Measurements from ENCODE around the gene RPUSD3.

The RPUSD3 gene

DNA sequence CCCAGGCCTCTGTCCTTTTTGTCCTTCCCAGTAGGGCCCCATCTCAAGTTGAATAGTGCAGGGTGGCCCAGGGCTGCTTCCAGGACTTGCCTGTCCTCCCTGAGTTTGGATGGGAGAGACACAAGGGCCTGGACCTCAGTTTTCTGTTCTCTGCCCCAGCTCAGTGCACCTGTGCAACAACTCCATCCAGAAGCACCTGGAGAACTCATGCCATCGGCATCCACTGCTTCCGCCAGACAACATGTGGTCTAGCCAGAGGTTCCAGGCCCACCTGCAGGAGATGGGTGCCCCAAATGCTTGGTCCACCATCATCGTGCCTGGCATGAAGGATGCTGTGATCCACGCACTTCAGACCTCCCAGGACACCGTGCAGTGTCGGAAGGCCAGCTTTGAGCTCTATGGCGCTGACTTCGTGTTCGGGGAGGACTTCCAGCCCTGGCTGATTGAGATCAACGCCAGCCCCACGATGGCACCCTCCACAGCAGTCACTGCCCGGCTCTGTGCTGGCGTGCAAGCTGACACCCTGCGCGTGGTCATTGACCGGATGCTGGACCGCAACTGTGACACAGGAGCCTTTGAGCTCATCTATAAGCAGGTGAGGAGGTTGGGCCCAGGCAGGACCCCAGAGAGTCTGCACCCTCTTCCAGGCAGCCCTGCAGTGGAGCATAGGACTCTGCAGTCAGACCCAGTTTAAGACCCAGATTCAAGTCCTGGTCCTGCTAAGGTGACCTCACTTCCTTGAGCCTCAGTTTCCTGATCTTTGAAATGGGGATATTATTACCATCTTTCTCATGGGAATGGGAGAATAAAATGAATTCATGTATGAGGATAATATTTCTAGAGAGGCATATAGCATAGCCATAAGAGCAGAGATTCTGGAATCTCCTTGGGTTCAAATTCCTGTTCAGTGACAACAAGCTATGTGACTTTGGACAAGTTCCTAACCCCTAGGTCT is 14.7 kb downstream of the RPUSD3 start:
- DNase-seq, result no peak

DNA sequence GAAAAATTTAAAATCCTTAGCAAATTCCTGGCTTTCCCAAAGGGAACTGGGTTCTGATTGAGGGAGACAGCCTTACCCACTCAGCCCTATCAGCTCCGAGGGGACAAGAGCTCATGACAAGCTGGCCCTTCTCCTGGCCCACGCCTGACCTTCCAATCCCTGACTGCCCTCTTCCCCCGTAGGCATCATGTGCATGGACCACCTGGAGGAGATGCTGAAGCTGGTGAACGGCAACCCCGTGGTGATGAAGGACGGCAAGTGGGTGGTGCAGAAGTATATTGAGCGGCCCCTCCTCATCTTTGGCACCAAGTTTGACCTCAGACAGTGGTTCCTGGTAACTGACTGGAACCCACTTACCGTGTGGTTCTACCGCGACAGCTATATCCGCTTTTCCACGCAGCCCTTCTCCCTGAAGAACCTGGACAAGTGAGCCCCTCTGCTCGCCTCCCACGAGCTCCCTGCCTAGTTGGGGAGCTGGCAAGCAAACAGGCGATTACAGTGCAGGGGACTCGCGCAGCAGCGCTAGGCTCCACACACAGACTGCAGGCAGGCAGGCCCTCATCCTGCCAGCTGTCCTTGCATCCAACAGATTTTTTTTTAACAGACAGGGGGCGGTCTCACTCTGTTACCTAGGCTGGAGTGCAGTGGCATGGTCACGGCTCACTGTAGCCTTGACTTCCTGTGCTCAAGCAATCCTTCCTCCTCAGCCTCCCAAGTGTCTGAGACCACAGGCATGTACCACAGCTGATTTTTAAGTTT is 16.8 kb downstream of the RPUSD3 start:
- DNase-seq, result peak in 1 of 2 donors; percentile 34

DNA sequence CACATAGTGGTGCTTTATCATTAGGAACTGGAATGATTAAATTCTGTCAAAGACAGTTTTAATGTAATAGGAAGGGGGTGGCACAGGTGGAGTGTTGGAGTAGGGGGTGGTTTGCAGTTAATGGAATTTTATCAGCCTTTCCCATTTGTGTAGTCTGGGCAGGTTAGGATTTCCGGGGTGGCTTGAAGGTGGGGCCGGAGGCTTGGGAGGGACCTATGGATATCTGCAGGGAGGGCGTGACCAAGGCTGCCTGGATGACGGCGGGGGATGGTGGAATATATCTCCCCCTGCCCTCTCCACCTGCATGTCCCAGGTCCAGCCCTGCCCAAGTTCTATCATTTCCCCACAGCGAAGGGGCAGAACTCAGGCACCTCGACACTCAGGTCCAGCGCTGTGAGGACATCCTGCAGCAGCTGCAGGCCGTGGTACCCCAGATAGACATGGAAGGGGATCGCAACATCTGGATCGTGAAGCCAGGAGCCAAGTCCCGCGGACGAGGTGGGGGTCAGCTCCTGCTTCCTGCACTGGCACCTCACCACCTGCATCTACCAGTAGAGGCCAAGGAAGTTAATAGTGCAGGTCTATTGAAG is 18.3 kb downstream of the RPUSD3 start:
- no peak for DNase-seq

DNA sequence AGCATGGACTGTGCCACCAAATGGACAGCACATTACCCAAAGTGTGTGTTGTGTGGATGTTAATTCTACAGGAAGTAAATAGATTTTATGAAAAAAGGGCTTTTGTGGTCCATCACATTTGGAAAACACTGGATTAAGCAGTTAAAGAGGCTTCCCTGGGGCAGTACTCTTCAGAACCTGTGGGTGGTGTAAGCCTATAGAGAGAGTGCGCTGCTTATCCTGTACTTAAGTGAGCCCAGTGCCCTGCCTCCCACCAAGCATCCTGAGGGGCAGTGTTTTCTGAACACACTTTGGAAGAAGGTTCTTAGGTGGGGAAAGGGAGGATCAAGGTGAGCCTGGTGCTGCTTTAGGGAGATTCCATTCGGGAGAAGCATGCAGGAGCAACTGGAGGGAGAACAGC is 22.9 kb downstream of the RPUSD3 start:
- no peak for DNase-seq

DNA sequence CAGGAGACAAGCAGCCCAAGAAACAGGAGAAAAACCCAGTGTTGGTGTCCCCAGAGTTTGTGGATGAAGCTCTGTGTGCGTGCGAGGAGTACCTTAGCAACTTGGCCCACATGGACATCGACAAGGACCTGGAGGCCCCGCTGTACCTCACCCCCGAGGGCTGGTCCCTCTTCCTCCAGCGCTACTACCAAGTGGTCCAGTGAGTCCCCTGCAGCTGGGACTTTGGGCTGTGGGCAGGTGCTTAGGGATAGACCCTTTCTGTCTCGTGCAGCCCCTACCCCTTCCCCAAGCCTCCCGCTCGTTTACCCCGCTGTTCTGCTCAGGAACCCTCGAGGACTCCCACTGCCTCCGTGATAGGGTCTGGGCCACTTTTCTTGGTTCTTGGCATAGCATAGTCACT is 23.3 kb downstream of the RPUSD3 start:
- no peak for DNase-seq

DNA sequence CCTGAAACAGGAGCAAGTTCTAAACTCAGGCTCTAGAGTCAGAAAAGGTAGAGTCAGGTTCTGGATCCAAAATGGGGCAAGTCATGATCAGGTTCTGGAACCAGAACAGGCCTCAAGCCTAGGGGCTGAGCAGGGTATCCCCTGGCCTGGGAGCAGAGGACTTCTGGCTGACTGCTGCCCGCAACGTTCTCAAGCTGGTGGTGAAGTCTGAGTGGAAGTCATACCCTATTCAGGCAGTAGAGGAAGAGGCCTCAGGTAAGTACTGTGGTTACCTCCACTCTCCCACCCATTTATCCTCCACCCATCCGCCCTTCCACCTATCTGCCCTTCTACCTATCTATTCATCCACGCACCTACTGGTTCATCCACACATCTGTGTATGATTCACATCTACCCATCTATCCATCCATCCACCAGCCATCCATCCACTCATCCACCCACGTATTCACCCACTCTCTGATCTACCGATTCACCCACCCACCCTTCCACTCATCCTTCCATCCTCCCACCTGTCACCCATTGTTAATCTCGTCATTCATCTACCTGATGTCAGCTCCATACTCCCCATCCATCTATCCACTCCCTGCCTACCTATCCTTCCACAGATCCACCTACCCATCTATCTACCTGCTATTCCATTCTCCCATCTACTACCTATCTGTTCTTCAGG is 25.0 kb downstream of the RPUSD3 start:
- no peak for DNase-seq

DNA sequence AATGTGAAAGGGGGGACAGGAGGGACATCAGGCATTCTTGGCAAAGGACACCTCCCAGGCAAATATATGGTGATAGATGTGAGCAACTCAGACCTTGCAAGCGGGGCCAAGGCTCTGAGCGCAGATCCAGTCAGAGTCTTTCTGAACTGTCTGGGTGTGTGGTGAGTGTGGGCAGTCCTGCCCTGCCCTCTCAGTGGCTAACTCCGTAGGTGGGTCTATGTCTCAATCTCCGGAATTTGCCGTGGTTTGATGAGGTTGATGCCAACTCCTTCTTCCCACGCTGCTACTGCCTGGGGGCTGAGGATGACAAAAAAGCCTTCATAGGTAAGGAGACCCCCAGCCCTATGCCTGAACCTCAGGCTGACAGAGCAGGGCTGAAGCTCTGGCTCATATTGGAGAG is 26.4 kb downstream of the RPUSD3 start:
- no peak for DNase-seq

DNA sequence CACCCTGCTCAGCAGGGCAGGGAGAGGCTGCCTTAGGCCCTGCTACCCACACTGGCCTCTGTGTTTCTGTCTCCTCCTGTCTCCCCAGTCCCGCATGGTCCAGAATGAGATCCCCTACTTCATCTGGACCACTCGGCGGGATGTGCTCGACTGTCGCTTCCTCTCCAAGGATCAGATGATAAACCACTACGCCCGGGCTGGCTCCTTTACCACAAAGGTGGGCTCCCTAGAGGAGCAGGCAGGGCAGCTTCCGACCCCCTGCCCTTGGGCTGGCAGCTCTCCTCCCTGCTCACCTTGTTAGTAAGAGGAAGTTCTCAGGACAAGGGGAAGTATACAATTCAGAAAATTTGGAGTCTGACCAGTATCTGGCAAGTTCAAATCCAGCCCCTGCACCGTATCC is 27.8 kb downstream of the RPUSD3 start:
- DNase-seq, result no peak

DNA sequence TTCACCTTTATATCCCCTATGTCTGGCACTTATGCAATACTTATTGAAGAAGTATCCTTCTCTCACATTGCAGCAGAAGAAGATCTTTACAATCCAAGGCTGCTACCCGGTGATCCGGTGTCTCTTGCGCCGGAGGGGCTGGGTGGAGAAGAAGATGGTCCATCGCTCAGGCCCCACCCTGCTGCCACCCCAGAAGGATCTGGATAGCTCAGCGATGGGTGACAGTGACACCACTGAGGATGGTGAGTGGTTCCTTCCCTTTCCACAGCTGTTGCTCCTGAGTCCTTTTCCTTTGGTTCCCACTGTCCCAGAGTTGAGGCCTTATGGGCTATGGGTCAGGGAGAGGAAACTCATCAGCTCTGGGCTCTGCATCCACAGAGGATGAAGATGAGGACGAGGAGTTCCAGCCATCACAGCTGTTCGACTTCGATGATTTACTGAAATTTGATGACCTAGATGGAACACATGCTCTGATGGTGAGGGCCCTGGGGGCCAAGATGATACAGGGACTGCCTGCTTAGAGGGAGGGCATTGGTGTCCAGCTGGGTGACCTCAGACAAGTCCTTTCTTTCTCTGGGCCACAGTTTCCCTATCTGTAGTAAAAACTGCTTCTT is 30.8 kb downstream of the RPUSD3 start:
- DNase-seq, result no peak

DNA sequence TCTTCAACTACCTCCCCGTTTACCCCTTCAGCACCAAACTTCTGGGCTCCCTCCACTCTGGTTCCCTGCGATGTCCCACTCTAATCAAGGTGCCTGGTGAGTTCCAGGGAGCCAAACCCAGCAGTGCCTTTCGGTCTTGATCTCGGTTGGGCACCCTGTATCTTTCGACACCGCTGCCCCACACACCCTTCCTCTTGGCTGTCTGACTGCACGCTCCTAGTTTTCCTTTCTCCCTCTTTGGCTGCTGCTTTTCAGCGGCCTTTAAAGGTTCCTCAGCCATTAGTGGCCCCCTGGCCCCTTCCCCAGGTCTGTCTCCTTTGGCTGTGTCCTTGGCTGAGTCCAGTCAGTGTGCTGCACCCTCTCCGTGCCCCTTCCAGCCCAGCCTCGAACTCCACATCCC is 33.0 kb downstream of the RPUSD3 start:
- no peak for DNase-seq

DNA sequence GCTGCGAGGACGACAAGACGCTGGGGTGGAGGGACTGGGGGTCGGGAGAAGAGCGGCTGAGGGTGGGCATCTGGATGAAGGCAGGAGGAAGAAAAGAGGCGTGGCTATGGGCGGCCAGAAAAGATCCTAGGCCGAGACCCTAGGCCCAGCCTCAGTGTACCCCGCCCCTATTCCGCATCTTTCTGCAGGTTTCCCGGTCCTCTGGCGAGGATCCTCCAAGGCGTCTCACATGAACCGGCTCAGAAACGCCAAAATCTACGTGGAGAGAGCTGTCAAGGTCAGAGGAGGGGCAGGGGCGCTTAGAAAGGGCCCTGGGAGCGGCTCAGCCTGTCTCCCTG is 33.4 kb downstream of the RPUSD3 start:
- no peak for DNase-seq

DNA sequence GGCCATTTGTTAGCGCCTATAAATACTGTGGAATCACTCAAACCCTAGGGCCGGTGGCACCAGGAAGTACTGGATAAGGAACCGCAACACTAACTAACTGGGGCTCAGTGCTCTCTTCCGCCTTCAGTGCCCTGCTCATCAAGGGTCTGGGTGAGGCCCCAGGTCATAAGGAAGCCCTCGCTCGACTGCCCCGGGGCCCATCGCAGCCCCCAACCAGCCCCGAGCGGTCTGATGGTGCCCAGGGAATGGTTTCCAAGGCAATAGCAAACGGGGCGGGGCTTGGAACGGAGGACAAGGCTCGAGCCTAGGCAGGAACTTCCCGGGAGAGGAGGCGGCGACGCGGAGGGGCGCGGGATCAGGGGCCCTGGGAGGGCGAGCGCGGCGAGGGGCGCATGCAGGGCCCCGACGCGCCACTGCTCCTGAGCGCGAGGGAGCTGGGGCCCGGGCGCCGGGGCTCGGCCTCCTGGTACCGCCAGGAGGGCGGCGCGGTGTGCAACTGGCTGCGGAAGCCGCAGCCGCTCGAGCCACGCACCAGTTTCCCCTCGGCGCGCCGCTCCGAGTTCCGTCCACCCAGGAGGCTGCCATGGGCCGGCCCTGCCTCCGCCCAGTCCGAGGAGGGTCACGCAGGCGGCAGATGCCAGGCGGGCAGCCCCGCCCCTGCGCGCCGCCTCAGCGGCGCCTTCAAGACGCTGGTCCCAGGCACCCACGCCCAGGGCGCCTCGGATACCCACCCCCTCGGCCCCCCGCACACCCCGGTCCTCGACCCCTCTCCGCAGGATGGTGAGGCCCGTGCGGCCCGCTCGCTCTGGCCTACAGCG is 34.0 kb downstream of the RPUSD3 start, which contains the start of gene TTLL3:
Gene TTLL3, plus strand, starts transcription at position 648 of the 818 bp plus-strand sequence. CDS start 400 bp downstream, outside the sequence.
- peak; percentile 53 to 63 for DNase-seq

DNA sequence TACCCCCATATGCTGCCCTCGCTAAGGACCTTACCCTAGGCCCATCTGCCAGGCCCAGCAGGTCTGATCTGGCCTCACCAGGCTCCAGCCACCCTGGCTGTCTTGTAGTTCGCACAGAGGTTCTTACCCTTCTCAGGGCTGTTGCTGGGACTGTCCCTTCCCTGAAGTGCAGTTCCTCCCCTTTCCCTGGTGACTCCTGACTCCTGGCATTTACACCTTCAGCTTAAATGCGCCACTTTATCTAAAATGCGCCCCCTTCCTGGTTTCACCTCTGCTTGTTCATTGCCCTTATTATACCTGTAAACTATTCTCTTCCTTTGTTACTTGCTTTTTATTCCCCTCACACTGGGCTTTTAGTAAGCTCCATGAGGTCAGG is 34.6 kb downstream of the RPUSD3 start:
- no peak for DNase-seq

DNA sequence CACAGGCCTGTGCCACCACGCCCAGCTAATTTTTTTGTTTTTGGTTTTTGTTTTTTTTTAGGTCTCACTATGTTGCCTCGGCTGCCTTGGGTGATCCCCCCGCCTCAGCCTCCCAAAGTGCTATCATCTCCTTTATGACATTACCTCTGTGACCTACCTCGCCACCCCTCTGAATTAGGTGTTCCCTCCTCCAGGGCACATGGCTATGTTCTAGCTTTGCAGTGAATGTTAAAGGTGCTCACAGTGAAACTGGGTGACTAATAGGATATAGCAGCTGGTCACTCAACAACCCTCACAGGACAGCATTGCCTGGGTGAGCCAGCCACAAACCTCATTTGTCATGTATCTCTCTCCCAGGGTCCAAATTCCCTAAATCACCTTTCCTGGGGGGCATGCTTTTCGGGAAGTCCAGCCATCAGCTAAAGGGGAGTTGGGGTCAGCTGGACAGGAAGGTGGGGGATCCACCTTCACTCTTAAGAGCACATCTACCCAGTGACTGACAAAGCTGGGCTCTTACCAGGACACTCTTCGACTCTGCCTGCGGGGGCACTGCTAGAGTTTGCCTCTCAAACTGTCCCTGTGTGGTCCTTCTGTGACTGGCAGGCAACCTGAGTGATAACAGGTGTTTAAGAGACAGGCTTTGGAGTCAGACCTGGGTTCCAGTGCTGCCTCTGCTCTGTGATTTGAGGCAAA is 35.3 kb downstream of the RPUSD3 start:
- no peak for DNase-seq

DNA sequence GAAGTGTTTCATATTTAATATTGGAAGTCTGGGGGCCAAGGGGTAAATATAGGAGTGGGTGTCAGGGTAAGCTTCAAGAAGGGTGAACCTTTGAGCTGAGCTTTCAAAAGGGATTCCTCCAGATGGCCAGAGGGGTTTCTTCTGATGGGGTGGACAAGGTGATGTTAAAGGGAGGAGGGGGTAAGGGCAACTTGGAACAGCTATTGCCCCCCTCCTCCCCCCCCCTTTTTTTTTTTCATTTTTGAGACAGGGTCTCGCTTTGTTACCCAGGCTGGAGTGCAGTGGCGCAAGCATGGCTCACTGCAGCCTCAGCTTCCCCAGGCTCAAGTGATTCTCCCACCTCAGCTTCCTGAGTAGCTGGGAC is 35.8 kb downstream of the RPUSD3 start:
- DNase-seq, result no peak

DNA sequence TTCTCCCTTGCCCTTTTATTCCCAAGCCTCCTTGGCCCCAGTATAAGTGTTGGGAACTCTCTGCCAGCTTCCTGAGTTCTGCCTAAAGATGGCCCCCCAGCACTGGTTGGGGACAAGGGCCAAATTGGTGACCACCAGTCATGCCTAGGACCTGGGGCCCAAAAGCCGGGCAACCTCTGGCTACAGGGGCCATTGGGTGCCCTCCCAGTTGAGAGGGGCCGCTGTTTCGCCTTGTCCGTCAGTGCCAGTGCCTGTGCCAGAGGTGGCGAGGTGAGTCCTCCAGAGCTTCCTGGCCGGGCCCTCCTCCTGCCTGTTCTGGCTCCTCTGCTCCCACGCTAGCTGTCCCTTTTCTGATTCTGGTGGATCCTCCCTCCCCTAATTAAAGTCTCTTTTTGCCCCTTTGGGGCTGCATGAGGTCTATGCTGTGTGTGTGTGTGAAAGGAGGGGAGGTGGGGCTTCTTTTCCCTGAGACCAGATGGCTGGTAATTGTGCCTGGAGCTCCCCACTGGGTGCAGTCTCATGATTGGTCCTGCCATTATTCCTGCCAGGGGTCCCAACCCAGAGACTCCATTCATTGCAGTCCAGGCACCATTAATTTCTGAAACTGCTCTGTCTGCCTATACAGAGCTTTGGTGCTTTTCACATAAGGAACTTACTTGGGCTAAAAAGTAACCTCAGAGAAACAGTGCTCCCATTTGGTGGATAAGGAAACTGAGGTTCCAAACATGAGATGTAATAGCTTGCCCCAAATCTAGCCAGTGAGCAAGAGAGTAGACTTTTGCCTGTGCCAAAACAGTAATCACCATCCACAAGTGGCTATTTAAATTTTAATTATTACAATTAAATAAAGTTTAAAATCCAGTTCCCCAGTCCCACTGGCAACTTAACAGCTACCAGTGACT is 36.9 kb downstream of the RPUSD3 start:
- no peak for DNase-seq

DNA sequence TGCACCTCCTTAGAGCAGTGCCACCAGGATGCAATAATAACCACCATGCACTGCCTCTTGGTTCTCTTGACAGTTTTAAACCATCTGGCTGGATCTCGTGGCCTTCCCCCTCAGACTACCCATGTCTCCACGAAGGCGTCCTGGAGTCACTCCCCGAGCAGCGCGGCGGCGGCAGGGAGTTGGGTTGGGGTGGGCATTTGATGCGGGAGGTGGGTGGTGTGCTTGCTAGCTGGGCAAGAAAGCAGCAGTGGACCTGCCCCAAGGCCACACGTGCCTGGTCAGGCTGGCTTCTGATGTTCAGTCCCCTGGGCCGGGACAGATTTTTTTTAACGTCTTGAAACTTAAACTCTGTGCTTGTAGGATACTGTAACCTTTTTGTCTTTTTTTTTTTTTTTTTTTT is 37.7 kb downstream of the RPUSD3 start:
- no peak for DNase-seq

DNA sequence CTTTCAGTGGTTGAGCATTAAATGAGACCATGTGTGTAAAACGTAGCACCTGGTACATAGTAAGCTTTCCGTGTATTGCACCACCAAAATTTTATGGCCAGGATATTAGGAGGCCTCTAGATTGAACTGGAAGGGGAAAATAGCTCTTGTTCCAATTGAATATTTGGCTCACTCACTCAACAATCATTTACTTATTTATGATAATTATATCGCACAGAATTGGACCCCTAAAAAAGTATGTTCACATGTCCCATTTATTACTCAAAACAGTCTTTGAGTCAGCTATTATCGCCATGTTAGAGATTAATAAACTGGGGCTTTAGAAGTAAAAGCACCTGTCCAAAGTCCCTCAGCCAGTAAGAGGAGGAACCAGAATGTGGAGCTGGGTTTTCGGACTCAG is 38.8 kb downstream of the RPUSD3 start:
- no peak for DNase-seq

DNA sequence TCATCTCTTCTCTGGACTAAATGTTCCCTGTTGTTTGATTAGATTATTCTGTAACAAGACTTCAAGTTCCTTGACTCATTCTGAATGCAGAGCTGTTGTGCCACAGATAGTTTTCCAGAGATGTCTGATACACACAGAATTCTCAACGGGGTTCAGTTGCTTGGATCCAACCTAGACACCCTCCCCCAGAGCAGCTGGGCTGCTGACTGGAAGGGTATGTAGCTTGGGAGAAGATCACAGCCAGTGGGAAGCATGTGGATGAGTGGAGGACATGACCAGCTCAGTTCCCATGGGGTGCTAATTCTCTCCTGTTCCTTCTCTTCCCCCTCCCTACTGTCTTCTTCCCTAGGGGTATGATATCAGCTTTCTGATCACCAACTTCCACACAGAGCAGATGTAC is 40.3 kb downstream of the RPUSD3 start:
- no peak for DNase-seq

DNA sequence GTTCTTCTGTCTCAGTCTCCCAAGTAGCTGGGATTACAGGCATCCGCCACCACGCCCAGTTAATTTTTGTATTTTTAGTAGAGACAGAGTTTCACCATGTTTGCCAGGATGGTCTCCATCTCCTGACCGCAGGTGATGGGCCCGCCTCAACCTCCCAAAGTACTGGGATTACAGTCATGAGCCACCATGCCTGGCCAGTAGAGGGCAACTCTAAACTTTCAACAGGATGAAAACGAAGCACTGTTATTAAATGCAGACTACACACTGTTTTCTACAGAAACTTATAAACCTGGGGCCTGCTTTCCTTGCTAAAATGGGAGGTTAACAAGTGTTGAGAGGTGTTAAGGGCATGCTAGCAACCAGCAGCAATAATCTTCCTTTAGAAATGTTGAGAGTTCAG is 43.3 kb downstream of the RPUSD3 start:
- DNase-seq, result no peak
